ENCODE data around the gene CAMKK2.

- TF ChIP-seq CTCF (conservative IDR thresholded peaks at IDR 0.05; ENCODE audit: low read depth, low read length) (no peak), SMC3 (IDR thresholded peaks at IDR 0.05; ENCODE audit: low read depth, low read length) (no peak)
Measured at GRCh38 chr12:121274036-121274763, 22.3 kb downstream of the CAMKK2 start.
